GM12878 (cell line): ENCODE measurements around the gene ATL2. TPM values are rescaled to one million over a fixed set of nuclear protein-coding genes. Genes with fewer than 3 reads are reported as not detected.

ENCODE experiments used
- ATAC-seq: fragments of 200-7000 bp; cut with Tn5 transposase; 3 replicates; pipeline ENCODE4 v1.9.1; 2020; ENCODE audit warnings: mild to moderate bottlenecking, moderate library complexity
- BruUV-seq: library from RNA; stranded (reverse); fragments of 400-500 nt; replicated peaks from 2 replicates; lab custom pipeline; 2021; lab: Mats Ljungman, UMichigan
- CTCF ChIA-PET: fragments of 300-600 bp; sonication (Branson Sonifier 250); formaldehyde crosslinking; extraction: SDS; loops from one replicate; lab custom pipeline; 2021; ENCODE audit warnings: inconsistent platforms; lab: Yijun Ruan, JAX
- POLR2A ChIA-PET: fragments of 350-600 bp; formaldehyde crosslinking; extraction: SDS; loops from one replicate; lab custom pipeline; 2021; ENCODE audit warnings: inconsistent platforms; lab: Charles Lee
- RAD21 ChIA-PET: fragments of 300-600 bp; sonication (Branson Sonifier 250); formaldehyde crosslinking; loops from one replicate; lab custom pipeline; 2023; ENCODE audit warnings: antibody characterized with exemption; ENCODE audit not compliant: unreplicated experiment; lab: Charles Lee
- SMC1A ChIA-PET: fragments of 300-600 bp; sonication (Branson Sonifier 250); formaldehyde crosslinking; loops from one replicate; lab custom pipeline; 2023; ENCODE audit not compliant: unreplicated experiment, uncharacterized antibody; lab: Charles Lee
- DNase-seq: peaks from one replicate; pipeline ENCODE4 v3.0.0-alpha.2; 2011; ENCODE audit warnings: low read depth, low spot score
- FAIRE-seq: peaks from 3 replicates; lab custom pipeline; 2011; peaks lifted over from hg19 to GRCh38; lab: Jason Lieb, UNC
- H2AFZ ChIP-seq: 2 replicates; pipeline ENCODE4 v1.6.0; 2011; ENCODE audit warnings: low read depth, low read length, control low read depth; ENCODE audit not compliant: control insufficient read depth
- H3K27ac ChIP-seq: 2 replicates; pipeline ENCODE4 v1.5.1; 2011; ENCODE audit warnings: control low read depth; ENCODE audit not compliant: control insufficient read depth, insufficient read depth
- H3K27me3 ChIP-seq, 2 experiments: replicated peaks in 1 of 2; 2 replicates each; pipeline versions ENCODE4 v1.6.0 to v1.6.1; 2011; ENCODE audit warnings: low read length in 1 of 2; ENCODE audit not compliant: control insufficient read depth in 2 of 2, insufficient read depth in 2 of 2
- H3K36me3 ChIP-seq, 2 experiments: 2 replicates each; pipeline ENCODE4 v1.5.1; 2011; ENCODE audit warnings: low read length in 1 of 2; ENCODE audit not compliant: control insufficient read depth in 2 of 2, insufficient read depth in 2 of 2
- H3K4me1 ChIP-seq: 2 replicates; pipeline ENCODE4 v1.6.1; 2011; ENCODE audit warnings: mild to moderate bottlenecking, low read length, moderate library complexity, mixed read lengths; ENCODE audit not compliant: control insufficient read depth, insufficient read depth
- H3K4me2 ChIP-seq: 2 replicates; pipeline ENCODE4 v1.6.0; 2011; ENCODE audit warnings: control low read depth; ENCODE audit not compliant: control insufficient read depth, insufficient read depth
- H3K4me3 ChIP-seq: fragments of 200-600 bp; sonication (generic); 2 replicates; pipeline ENCODE4 v1.5.1; 2016
- H3K79me2 ChIP-seq: 2 replicates; pipeline ENCODE4 v1.6.0; 2011; ENCODE audit warnings: low read length; ENCODE audit not compliant: control insufficient read depth, insufficient read depth
- H3K9ac ChIP-seq: 2 replicates; pipeline ENCODE4 v1.8.0; 2011; ENCODE audit warnings: low read length, control low read depth, mixed read lengths; ENCODE audit not compliant: control insufficient read depth, insufficient read depth
- H3K9me3 ChIP-seq: replicated peaks from 3 replicates; pipeline ENCODE4 v1.5.1; 2011; ENCODE audit warnings: mild to moderate bottlenecking, low read length; ENCODE audit not compliant: control insufficient read depth, insufficient read depth
- H4K20me1 ChIP-seq: 2 replicates; pipeline ENCODE4 v1.6.0; 2011; ENCODE audit not compliant: control insufficient read depth, insufficient read depth
- BCL3 ChIP-seq: IDR thresholded peaks from 2 replicates; pipeline ENCODE4 v1.6.1; 2011; ENCODE audit warnings: borderline replicate concordance, low read depth, mild to moderate bottlenecking, moderate library complexity, low read length; ENCODE audit not compliant: insufficient read depth, poor library complexity, severe bottlenecking
- CEBPB ChIP-seq, 2 experiments: fragments of 150-350 bp in 1 of 2; IDR thresholded peaks; 2 replicates each; pipeline ENCODE4 v1.6.1; 2012 to 2014; ENCODE audit warnings: low read depth in 2 of 2, low read length in 2 of 2, borderline replicate concordance in 1 of 2, inconsistent platforms in 1 of 2
- CHD1 ChIP-seq: IDR thresholded peaks from 2 replicates; pipeline ENCODE4 v1.6.1; 2012; ENCODE audit warnings: low read depth, low read length, improper control_type of control experiment
- CHD4 ChIP-seq: fragments of 200-600 bp; sonication (generic); IDR thresholded peaks from 2 replicates; pipeline ENCODE4 v1.6.1; 2016; ENCODE audit warnings: mild to moderate bottlenecking
- E2F8 ChIP-seq: fragments of 450-650 bp; IDR thresholded peaks from 2 replicates; pipeline ENCODE4 v1.6.1; 2018; ENCODE audit warnings: mild to moderate bottlenecking, low read depth, moderate library complexity; ENCODE audit not compliant: partially characterized antibody
- HSF1 ChIP-seq: fragments of 150-350 bp; IDR thresholded peaks from 2 replicates; pipeline ENCODE4 v1.6.1; 2014; ENCODE audit warnings: mild to moderate bottlenecking, low read depth, low read length
- IRF3 ChIP-seq: fragments of 450-650 bp; IDR thresholded peaks from 2 replicates; pipeline ENCODE4 v1.6.1; 2014; ENCODE audit warnings: mild to moderate bottlenecking
- IRF4 ChIP-seq: IDR thresholded peaks from 2 replicates; pipeline ENCODE4 v1.6.1; 2011; ENCODE audit warnings: low read depth, low read length
- KLF5 ChIP-seq: fragments of 450-650 bp; IDR thresholded peaks from 2 replicates; pipeline ENCODE4 v1.6.1; 2014; ENCODE audit warnings: mild to moderate bottlenecking; ENCODE audit not compliant: partially characterized antibody
- MLLT1 ChIP-seq: fragments of 450-650 bp; IDR thresholded peaks from 2 replicates; pipeline ENCODE4 v1.6.1; 2016; ENCODE audit warnings: mild to moderate bottlenecking
- NBN ChIP-seq: fragments of 450-650 bp; IDR thresholded peaks from 2 replicates; pipeline ENCODE4 v1.6.1; 2016
- PAX8 ChIP-seq: fragments of 450-650 bp; IDR thresholded peaks from 2 replicates; pipeline ENCODE4 v1.6.1; 2017; ENCODE audit warnings: mild to moderate bottlenecking, moderate library complexity
- PML ChIP-seq: IDR thresholded peaks from 2 replicates; pipeline ENCODE4 v1.6.1; 2012; ENCODE audit warnings: low read length, inconsistent platforms
- POLR2AphosphoS2 ChIP-seq: IDR thresholded peaks from 2 replicates; pipeline ENCODE4 v1.6.1; 2011; ENCODE audit warnings: low read depth, mild to moderate bottlenecking, low read length, improper control_type of control experiment, moderate library complexity
- RB1 ChIP-seq: fragments of 450-650 bp; formaldehyde crosslinking; IDR thresholded peaks from 2 replicates; pipeline ENCODE4 v1.6.1; 2017; ENCODE audit warnings: mild to moderate bottlenecking, borderline replicate concordance
- RELA ChIP-seq: fragments of 450-650 bp; IDR thresholded peaks from 2 replicates; pipeline ENCODE4 v1.8.0; 2014; ENCODE audit warnings: borderline replicate concordance; ENCODE audit not compliant: partially characterized antibody
- STAT1 ChIP-seq: fragments of 450-650 bp; conservative IDR thresholded peaks from 2 replicates; pipeline ENCODE4 v1.6.1; 2014; ENCODE audit warnings: antibody characterized with exemption, mild to moderate bottlenecking
- SUZ12 ChIP-seq: fragments of 200-600 bp; sonication (generic); IDR thresholded peaks from one replicate; pipeline ENCODE4 v1.6.1; 2018; ENCODE audit warnings: antibody characterized with exemption, mild to moderate bottlenecking; ENCODE audit not compliant: unreplicated experiment
- in situ Hi-C: fragments of 300-500 bp; cut with MboI; formaldehyde crosslinking; loops from 9 replicates; pipeline ENCODE4 v1.14.3; 2018; ENCODE audit warnings: mixed read lengths
- intact Hi-C: fragments of 100-400 bp; cut with micrococcal nuclease; formaldehyde crosslinking; loops from one replicate; pipeline ENCODE4 v1.14.2; 2022; ENCODE audit not compliant: unreplicated experiment
- polyA plus RNA-seq, 11 experiments: library from polyadenylated mRNA; depleted of rRNA in 4 of 11; unstranded in 6 of 11; stranded (reverse) in 5 of 11; fragments of >200 nt; fragmentation: Nextera tagmentation in 4 of 11; fragmentation: Illumina TruSeq in 1 of 11; extraction: Ambion mirVana in 4 of 11; extraction: Trizol in 1 of 11; gene quantifications; 1 replicate in 1 of 11; 2 replicates in 10 of 11; pipeline versions ENCODE4 v1.2.1 to v1.2.3, GENCODE V29; 2011 to 2016; ENCODE audit warnings: inconsistent platforms in 2 of 11, missing spikeins in 2 of 11, low read depth in 1 of 11
- total RNA-seq, 4 experiments: library from RNA; depleted of rRNA in 3 of 4; stranded (reverse); fragments of >200 nt in 3 of 4; fragmentation: Illumina TruSeq in 1 of 4; extraction: Trizol in 1 of 4; gene quantifications; 2 replicates each; pipeline versions ENCODE4 v1.2.1 to v1.2.3, GENCODE V29; 2013 to 2021

Gene ATL2
- total and polyA plus RNA-seq, 10 of the 15 experiments (the other 5 are each of a cell fraction or from before 2014, with no cell fraction given): 8.6 to 51.5 (median 41.8) TPM

GRCh38 chr2:38400513-38400912, 23.4 kb upstream of the ATL2 start:
- FAIRE-seq (no peak), ATAC-seq (no peak), DNase-seq (no peak)
- ChIA-PET CTCF (interaction anchor here (0.6 to 1.9 kb wide), 3 partner anchors 13 to 108 kb away, joined by 3 to 4 read pairs (median 4); no protein-coding TSS in a partner anchor), SMC1A (interaction anchor here (0.6 to 1.1 kb wide), 3 partner anchors 37 to 141 kb away, joined by 3 to 4 read pairs (median 4); no protein-coding TSS in a partner anchor), POLR2A (no interaction called here), RAD21 (interaction anchor here (0.6 kb wide), 1 partner anchor 75 kb away, joined by 4 read pairs; no protein-coding TSS in a partner anchor)
- intact Hi-C loops: no loop called here
- H3K27ac ChIP-seq: no peak overlapping the region
- H4K20me1 ChIP-seq: no peaks in the 10 kb centered on the region
- no peak overlapping the region for H3K4me2 ChIP-seq
- TF ChIP-seq RELA (no peak), PML (no peak), RB1 (no peak), CEBPB (IDR thresholded peaks at IDR 0.05; ENCODE audit: borderline replicate concordance in 1 of 2, low read depth in 2 of 2, low read length in 2 of 2) (no peak), IRF3 (no peak), CHD4 (no peak), CHD1 (no peak), PAX8 (no peak), HSF1 (no peak), BCL3 (no peak), KLF5 (no peak), NBN (no peak), SUZ12 (no peak), MLLT1 (no peak), STAT1 (no peak), IRF4 (no peak), E2F8 (no peak), POLR2AphosphoS2 (no peak)
- no peak overlapping the region for H3K4me3 ChIP-seq
- H3K36me3 ChIP-seq: no peaks in the 10 kb centered on the region
- H3K9ac ChIP-seq: no peak overlapping the region
- BruUV-seq: no TSS peak
- in situ Hi-C loops: no loop called here
- H2AFZ ChIP-seq: no peak overlapping the region
- H3K4me1 ChIP-seq: no peaks in the 10 kb centered on the region
- no peaks in the 10 kb centered on the region for H3K79me2 ChIP-seq
- no peaks in the 10 kb centered on the region for H3K27me3 ChIP-seq
- H3K9me3 ChIP-seq: no peaks in the 10 kb centered on the region; the same call in 1 of the 3 replicates
